ENCODE measurements around the gene MRE11. TPM values are rescaled to one million over a fixed set of nuclear protein-coding genes. Genes with fewer than 3 reads are reported as not detected.

The MRE11 gene
- total RNA-seq, 1 experiment from 2014 or later = 40.7 TPM

DNA sequence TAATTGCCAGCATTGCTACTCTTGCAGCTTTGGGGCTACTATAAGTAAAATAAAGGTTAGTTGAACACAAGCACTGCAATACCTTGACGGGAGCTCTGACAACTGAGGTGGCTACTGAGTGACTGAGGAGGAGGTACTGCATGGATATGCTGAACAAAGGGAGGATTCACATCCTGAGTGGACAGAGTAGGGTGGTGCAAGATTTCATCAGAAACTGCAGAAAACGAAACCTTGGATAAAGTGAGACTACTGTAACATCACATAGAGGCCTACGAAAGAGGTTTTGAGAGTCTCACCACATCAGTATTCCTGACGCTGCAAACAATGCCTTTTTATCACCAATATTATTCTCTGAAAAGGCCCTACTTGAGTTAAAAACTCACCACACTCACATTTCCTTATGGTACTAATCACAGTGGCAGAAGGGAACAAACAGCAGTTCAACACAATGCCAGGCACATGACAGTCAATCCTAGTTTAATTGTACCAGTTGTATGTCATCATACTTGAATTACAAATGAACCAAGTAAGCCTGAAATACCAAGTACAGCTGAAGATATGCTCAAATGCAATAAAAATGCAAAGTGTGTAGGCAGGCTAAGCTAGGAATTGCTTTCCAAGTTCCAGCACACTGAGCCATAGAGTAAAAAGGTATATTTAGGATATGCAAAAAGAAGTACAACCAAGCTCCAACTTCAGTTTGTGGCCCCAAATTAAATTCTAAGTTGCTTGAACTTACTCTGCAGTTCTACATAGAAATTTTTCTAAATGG is 88.4 kb downstream of the MRE11 start:
- WGBS (ENCODE audit: extremely low coverage, insufficient read length, low lambda C conversion rate) = no CpG with 5 or more reads among the region's 4 CpGs
- H3T11ph ChIP-seq (ENCODE audit: low read length) = no peak overlapping the region
- H3K27ac ChIP-seq (ENCODE audit: insufficient read length, low read depth, low read length) = no peak overlapping the region
- H4K5ac ChIP-seq (ENCODE audit: insufficient read length, low read depth, low read length) = no peak overlapping the region
- H3K14ac ChIP-seq (ENCODE audit: insufficient read depth, low read length) = no peak overlapping the region
- no peaks in the 10 kb centered on the region for H3K79me1 ChIP-seq (ENCODE audit: insufficient read depth, low read depth, low read length, poor library complexity, severe bottlenecking)
- H3K23ac ChIP-seq (ENCODE audit: insufficient read length, low read depth, low read length) = no peak overlapping the region
- no peak overlapping the region for H3K18ac ChIP-seq (ENCODE audit: insufficient read length, low read depth, low read length)
- no peaks in the 10 kb centered on the region for H4K20me1 ChIP-seq (ENCODE audit: control insufficient read depth, insufficient read depth, insufficient read length)
- Mint-ChIP-seq H3K4me3 (no peak overlapping the region), H3K9me3 (peaks cover 0 to 5% of the 10 kb centered on the region in 2 experiments; a peak in 2 of 5 replicates), H3K36me3 (ENCODE audit: insufficient read depth in 1 of 3, low read depth in 3 of 3) (peaks cover 4 to 12% (median 4%) of the 10 kb centered on the region in 3 experiments; a peak in 3 of 7 replicates), H3K27ac (no peak overlapping the region; a peak in 1 of 7 replicates), H3K4me1 (peaks cover 17% of the 10 kb centered on the region in 2 experiments), H3K27me3 (ENCODE audit: low read depth) (peaks cover 39% of the 10 kb centered on the region)
- H2BK20ac ChIP-seq (ENCODE audit: low read depth, low read length, poor library complexity, severe bottlenecking) = no peak overlapping the region
- TF ChIP-seq CTCF (conservative IDR thresholded peaks at IDR 0.05) = no peak
- no peak overlapping the region for H3K4ac ChIP-seq (ENCODE audit: low read depth, low read length)
- no peak overlapping the region for H4K91ac ChIP-seq (ENCODE audit: insufficient read length, low read depth, low read length)
- no peak overlapping the region for H4K8ac ChIP-seq (replicated peaks; ENCODE audit: insufficient read length, low read depth, low read length)
- no peaks in the 10 kb centered on the region for H3K79me2 ChIP-seq (ENCODE audit: insufficient read depth, low read length)
- H2AFZ ChIP-seq (ENCODE audit: low read length) = no peak overlapping the region
- no peaks in the 10 kb centered on the region for H3K9me3 ChIP-seq (ENCODE audit: control insufficient read depth, low read depth, low read length)
- H3K23me2 ChIP-seq (ENCODE audit: insufficient read length, low read depth, low read length, poor library complexity, severe bottlenecking) = no peaks in the 10 kb centered on the region
- H2BK15ac ChIP-seq (ENCODE audit: low read depth, low read length) = no peak overlapping the region
- H3K4me1 ChIP-seq (ENCODE audit: insufficient read depth, low read length) = no peaks in the 10 kb centered on the region
- H3K56ac ChIP-seq (ENCODE audit: insufficient read length, low read depth, low read length) = no peak overlapping the region
- peaks cover 14% of the 10 kb centered on the region; the same call in 1 of the 2 replicates for H3K27me3 ChIP-seq (ENCODE audit: insufficient read depth, low read length)
- H2AK5ac ChIP-seq (ENCODE audit: insufficient read length, low read length) = no peak overlapping the region
- H3K9ac ChIP-seq (ENCODE audit: extremely low read depth, insufficient read length, low read length) = no peak overlapping the region
- no peak for DNase-seq
- H3K4me2 ChIP-seq (ENCODE audit: insufficient read depth, insufficient read length, low read length) = no peak overlapping the region
- no peak overlapping the region for H2BK5ac ChIP-seq (ENCODE audit: insufficient read length, low read length)
- H2BK12ac ChIP-seq (ENCODE audit: insufficient read length, low read depth, low read length) = no peak overlapping the region
- H2BK120ac ChIP-seq (ENCODE audit: low read depth, low read length, poor library complexity, severe bottlenecking) = no peak overlapping the region

Data from H9 (cell line).